PC-9 (cell line): ENCODE results near the gene PLCG2. TPM values are rescaled to one million over a fixed set of nuclear protein-coding genes. Genes with fewer than 3 reads are reported as not detected.

ENCODE experiments used
- BruUV-seq: library from RNA; stranded (reverse); fragments of 400-500 nt; replicated peaks from 2 replicates; lab custom pipeline; 2021; lab: Mats Ljungman, UMichigan
- CTCF ChIA-PET: fragments of 300-600 bp; sonication (Branson Sonifier 250); formaldehyde crosslinking; loops from one replicate; lab custom pipeline; 2022; ENCODE audit warnings: antibody characterized with exemption; lab: Charles Lee
- POLR2A ChIA-PET: fragments of 300-600 bp; sonication (Branson Sonifier 250); formaldehyde crosslinking; loops from one replicate; lab custom pipeline; 2022; ENCODE audit warnings: antibody characterized with exemption; ENCODE audit not compliant: unreplicated experiment; lab: Charles Lee
- DNase-seq, 2 experiments: peaks; one replicate each; pipeline versions ENCODE4 v3.0.0 to v3.0.0-alpha.2; 2015 to 2022; ENCODE audit warnings: mixed read lengths in 1 of 2
- H2AFZ ChIP-seq: fragments of 200-600 bp; sonication (generic); 2 replicates; pipeline ENCODE4 v1.8.1; 2017; ENCODE audit warnings: antibody characterized with exemption
- H3F3A ChIP-seq: fragments of 200-600 bp; sonication (generic); 2 replicates; pipeline ENCODE4 v1.8.1; 2017; ENCODE audit warnings: antibody characterized with exemption, mild to moderate bottlenecking, low read depth; ENCODE audit not compliant: insufficient read depth
- H3K27ac ChIP-seq: fragments of 200-600 bp; sonication (generic); 2 replicates; pipeline ENCODE4 v1.6.1; 2016; ENCODE audit warnings: mixed run types
- H3K27me3 ChIP-seq: fragments of 200-600 bp; sonication (generic); 2 replicates; pipeline ENCODE4 v1.6.1; 2016; ENCODE audit warnings: low read depth, mixed run types; ENCODE audit not compliant: insufficient read depth
- H3K36me3 ChIP-seq: fragments of 200-600 bp; sonication (generic); 2 replicates; pipeline ENCODE4 v1.6.1; 2016; ENCODE audit warnings: low read depth, mixed run types
- H3K4me1 ChIP-seq: fragments of 200-600 bp; sonication (generic); replicated peaks from 2 replicates; pipeline ENCODE4 v1.6.1; 2016; ENCODE audit warnings: mixed run types; ENCODE audit not compliant: insufficient read depth
- H3K4me2 ChIP-seq: fragments of 200-600 bp; sonication (generic); 2 replicates; pipeline ENCODE4 v1.6.1; 2017; ENCODE audit warnings: mixed run types
- H3K4me3 ChIP-seq: fragments of 200-600 bp; sonication (generic); 2 replicates; pipeline ENCODE4 v1.6.1; 2016; ENCODE audit warnings: mixed run types
- H3K79me2 ChIP-seq: fragments of 200-600 bp; sonication (generic); 2 replicates; pipeline ENCODE4 v1.6.1; 2017; ENCODE audit warnings: low read depth, mixed run types
- H3K9me2 ChIP-seq: fragments of 200-600 bp; sonication (generic); 2 replicates; pipeline ENCODE4 v1.8.1; 2017; ENCODE audit warnings: mild to moderate bottlenecking; ENCODE audit not compliant: insufficient read depth
- H3K9me3 ChIP-seq: fragments of 200-600 bp; sonication (generic); 2 replicates; pipeline ENCODE4 v1.8.1; 2016; ENCODE audit warnings: low read depth; ENCODE audit not compliant: insufficient read depth
- H4K20me1 ChIP-seq: fragments of 200-600 bp; sonication (generic); 2 replicates; pipeline ENCODE4 v1.8.1; 2017; ENCODE audit not compliant: insufficient read depth
- EZH2 ChIP-seq: fragments of 200-600 bp; sonication (generic); IDR thresholded peaks from 2 replicates; pipeline ENCODE4 v1.8.0; 2017; ENCODE audit warnings: antibody characterized with exemption, low read depth
- intact Hi-C: fragments of 100-400 bp; cut with micrococcal nuclease; formaldehyde crosslinking; loops from one replicate; pipeline ENCODE4 v1.10.0; 2022; ENCODE audit not compliant: unreplicated experiment
- total RNA-seq: library from RNA; stranded (reverse); gene quantifications from 2 replicates; pipeline ENCODE4 v1.2.3, GENCODE V29; 2021
- TF ChIP-seq, protein P1 (sequence below): fragments of 200-600 bp; sonication (generic); conservative IDR thresholded peaks from 2 replicates; pipeline ENCODE4 v1.6.1; 2017; ENCODE audit warnings: mixed run types, antibody characterized with exemption, mild to moderate bottlenecking, moderate library complexity

PLCG2 gene
- total RNA-seq, 1 experiment from 2014 or later, result 10.8 TPM

DNA sequence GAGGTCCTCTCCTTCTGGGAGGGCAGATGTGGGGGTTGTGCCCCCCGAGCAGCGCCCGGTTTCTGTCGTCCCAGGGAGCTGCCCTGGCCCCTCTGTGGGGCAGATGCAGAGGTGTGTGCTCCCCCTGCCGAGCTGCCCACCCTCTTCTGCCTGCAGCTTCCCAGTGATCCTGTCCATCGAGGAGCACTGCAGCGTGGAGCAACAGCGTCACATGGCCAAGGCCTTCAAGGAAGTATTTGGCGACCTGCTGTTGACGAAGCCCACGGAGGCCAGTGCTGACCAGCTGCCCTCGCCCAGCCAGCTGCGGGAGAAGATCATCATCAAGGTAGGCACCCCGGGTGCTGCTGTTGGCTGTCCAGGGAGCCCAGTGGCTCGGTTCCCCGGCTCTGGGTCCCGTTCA is 121.4 kb downstream of the PLCG2 start:
- Histone ChIP-seq H3K79me2 (no peaks in the 10 kb centered on the region), H3K4me1 (no peaks in the 10 kb centered on the region), H3K9me2 (no peaks in the 10 kb centered on the region), H3K27me3 (no peaks in the 10 kb centered on the region), H3K27ac (no peak overlapping the region), H3K4me2 (no peak overlapping the region), H3K9me3 (no peaks in the 10 kb centered on the region), H3K36me3 (no peaks in the 10 kb centered on the region), H3K4me3 (no peak overlapping the region), H3F3A (no peaks in the 10 kb centered on the region), H2AFZ (no peak overlapping the region), H4K20me1 (no peaks in the 10 kb centered on the region)
- intact Hi-C loops, result no loop called here
- POLR2A ChIA-PET, result no interaction called here
- BruUV-seq, result no TSS peak
- DNase-seq, result no peak
- TF ChIP-seq, protein P1, sequence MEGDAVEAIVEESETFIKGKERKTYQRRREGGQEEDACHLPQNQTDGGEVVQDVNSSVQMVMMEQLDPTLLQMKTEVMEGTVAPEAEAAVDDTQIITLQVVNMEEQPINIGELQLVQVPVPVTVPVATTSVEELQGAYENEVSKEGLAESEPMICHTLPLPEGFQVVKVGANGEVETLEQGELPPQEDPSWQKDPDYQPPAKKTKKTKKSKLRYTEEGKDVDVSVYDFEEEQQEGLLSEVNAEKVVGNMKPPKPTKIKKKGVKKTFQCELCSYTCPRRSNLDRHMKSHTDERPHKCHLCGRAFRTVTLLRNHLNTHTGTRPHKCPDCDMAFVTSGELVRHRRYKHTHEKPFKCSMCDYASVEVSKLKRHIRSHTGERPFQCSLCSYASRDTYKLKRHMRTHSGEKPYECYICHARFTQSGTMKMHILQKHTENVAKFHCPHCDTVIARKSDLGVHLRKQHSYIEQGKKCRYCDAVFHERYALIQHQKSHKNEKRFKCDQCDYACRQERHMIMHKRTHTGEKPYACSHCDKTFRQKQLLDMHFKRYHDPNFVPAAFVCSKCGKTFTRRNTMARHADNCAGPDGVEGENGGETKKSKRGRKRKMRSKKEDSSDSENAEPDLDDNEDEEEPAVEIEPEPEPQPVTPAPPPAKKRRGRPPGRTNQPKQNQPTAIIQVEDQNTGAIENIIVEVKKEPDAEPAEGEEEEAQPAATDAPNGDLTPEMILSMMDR, result no peak
- TF ChIP-seq EZH2, result no peak
- CTCF ChIA-PET, result no interaction called here

GRCh38 chr16:81901484-81901883 is 122.4 kb downstream of the PLCG2 start:
- CTCF ChIA-PET, result no interaction called here
- no peak for TF ChIP-seq EZH2
- TF ChIP-seq, protein P1, result no peak
- H3K79me2 ChIP-seq, result no peaks in the 10 kb centered on the region
- H3F3A ChIP-seq, result no peaks in the 10 kb centered on the region
- no peak overlapping the region for H3K4me3 ChIP-seq
- H3K27me3 ChIP-seq, result no peaks in the 10 kb centered on the region
- DNase-seq, result peak in 1 of 2 experiments; percentile 48
- no peak overlapping the region for H3K4me2 ChIP-seq
- H3K9me3 ChIP-seq, result no peaks in the 10 kb centered on the region
- no peaks in the 10 kb centered on the region for H3K36me3 ChIP-seq
- no TSS peak for BruUV-seq
- POLR2A ChIA-PET, result no interaction called here
- no peak overlapping the region for H3K27ac ChIP-seq
- no peaks in the 10 kb centered on the region for H3K9me2 ChIP-seq
- no peaks in the 10 kb centered on the region for H4K20me1 ChIP-seq
- no peak overlapping the region for H2AFZ ChIP-seq
- intact Hi-C loops, result no loop called here
- H3K4me1 ChIP-seq, result no peaks in the 10 kb centered on the region

DNA sequence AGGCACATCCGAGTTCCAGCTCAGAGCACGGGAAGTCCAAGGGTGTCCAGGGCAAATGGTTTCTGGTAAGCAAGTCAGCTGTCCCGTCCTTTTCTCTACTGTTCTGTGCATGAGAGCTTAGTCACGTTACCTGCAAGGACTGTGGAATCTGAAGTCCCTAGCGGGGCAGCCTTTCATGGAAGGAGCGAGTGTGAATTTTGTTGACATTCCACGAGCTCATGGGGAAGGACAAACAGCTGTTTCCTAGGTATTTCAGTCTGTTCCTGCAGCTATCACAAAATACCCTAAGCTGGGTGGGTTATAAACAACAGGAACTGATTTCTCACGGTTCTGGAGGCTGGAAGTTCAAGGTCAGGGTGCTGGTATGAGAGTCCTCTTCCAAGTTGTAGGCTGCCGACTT is 122.9 kb downstream of the PLCG2 start:
- TF ChIP-seq EZH2, result no peak
- TF ChIP-seq, protein P1, result no peak
- ChIA-PET CTCF (no interaction called here), POLR2A (no interaction called here)
- H3K79me2 ChIP-seq, result no peaks in the 10 kb centered on the region
- H3K27ac ChIP-seq, result no peak overlapping the region
- H3K36me3 ChIP-seq, result no peaks in the 10 kb centered on the region
- no peaks in the 10 kb centered on the region for H3K27me3 ChIP-seq
- intact Hi-C loops, result no loop called here
- H2AFZ ChIP-seq, result no peak overlapping the region
- DNase-seq, result no peak
- no peaks in the 10 kb centered on the region for H4K20me1 ChIP-seq
- H3K4me2 ChIP-seq, result no peak overlapping the region
- H3K4me1 ChIP-seq, result no peaks in the 10 kb centered on the region
- no peaks in the 10 kb centered on the region for H3K9me3 ChIP-seq
- H3K4me3 ChIP-seq, result no peak overlapping the region
- no peaks in the 10 kb centered on the region for H3F3A ChIP-seq
- no peaks in the 10 kb centered on the region for H3K9me2 ChIP-seq
- no TSS peak for BruUV-seq
